H9 (cell line): ENCODE measurements around the gene ACOXL. TPM values are rescaled to one million over a fixed set of nuclear protein-coding genes. Genes with fewer than 3 reads are reported as not detected.

Source experiments
- DNase-seq: peaks from one replicate; pipeline ENCODE4 v3.0.0-alpha.2; 2017
- H2AFZ ChIP-seq: one replicate; pipeline ENCODE4 v1.6.1; 2013; ENCODE audit warnings: mild to moderate bottlenecking, low read length, control low read depth, moderate library complexity
- H2AK5ac ChIP-seq: 2 replicates; pipeline ENCODE4 v1.6.1; 2013; ENCODE audit warnings: low read length, control low read depth, mixed read lengths; ENCODE audit not compliant: insufficient read length
- H2BK120ac ChIP-seq: one replicate; pipeline ENCODE4 v1.6.1; 2013; ENCODE audit warnings: low read depth, mild to moderate bottlenecking, low read length, control low read depth, inconsistent platforms; ENCODE audit not compliant: poor library complexity, severe bottlenecking
- H2BK12ac ChIP-seq: 2 replicates; pipeline ENCODE4 v1.6.1; 2013; ENCODE audit warnings: low read length, control low read depth, mixed read lengths, low read depth; ENCODE audit not compliant: insufficient read length
- H2BK15ac ChIP-seq: 2 replicates; pipeline ENCODE4 v1.6.1; 2013; ENCODE audit warnings: low read depth, low read length, control low read depth
- H2BK20ac ChIP-seq: one replicate; pipeline ENCODE4 v1.6.1; 2013; ENCODE audit warnings: low read depth, mild to moderate bottlenecking, low read length, control low read depth, inconsistent platforms; ENCODE audit not compliant: poor library complexity, severe bottlenecking
- H2BK5ac ChIP-seq: 2 replicates; pipeline ENCODE4 v1.6.1; 2013; ENCODE audit warnings: low read length, control low read depth, mixed read lengths; ENCODE audit not compliant: insufficient read length
- H3K14ac ChIP-seq: 2 replicates; pipeline ENCODE4 v1.6.1; 2013; ENCODE audit warnings: low read length, control low read depth; ENCODE audit not compliant: insufficient read depth
- H3K18ac ChIP-seq: 2 replicates; pipeline ENCODE4 v1.6.1; 2013; ENCODE audit warnings: low read depth, mild to moderate bottlenecking, mixed read lengths, low read length, control low read depth; ENCODE audit not compliant: insufficient read length
- H3K23ac ChIP-seq: 2 replicates; pipeline ENCODE4 v1.6.1; 2013; ENCODE audit warnings: low read length, control low read depth, mixed read lengths, low read depth; ENCODE audit not compliant: insufficient read length
- H3K23me2 ChIP-seq: 2 replicates; pipeline ENCODE4 v1.6.1; 2013; ENCODE audit warnings: low read depth, mild to moderate bottlenecking, mixed read lengths, low read length, control low read depth; ENCODE audit not compliant: insufficient read length, poor library complexity, severe bottlenecking
- H3K27ac ChIP-seq: 2 replicates; pipeline ENCODE4 v1.5.1; 2013; ENCODE audit warnings: low read length, control low read depth, mixed read lengths, low read depth; ENCODE audit not compliant: insufficient read length
- H3K27me3 ChIP-seq: 2 replicates; pipeline ENCODE4 v1.6.1; 2013; ENCODE audit warnings: low read length, control low read depth, inconsistent platforms; ENCODE audit not compliant: insufficient read depth
- H3K4ac ChIP-seq: 2 replicates; pipeline ENCODE4 v1.6.1; 2013; ENCODE audit warnings: low read depth, mild to moderate bottlenecking, control low read depth, inconsistent platforms, low read length, moderate library complexity
- H3K4me1 ChIP-seq: 2 replicates; pipeline ENCODE4 v1.6.1; 2013; ENCODE audit warnings: low read length, control low read depth, inconsistent platforms; ENCODE audit not compliant: insufficient read depth
- H3K4me2 ChIP-seq: 2 replicates; pipeline ENCODE4 v1.6.1; 2013; ENCODE audit warnings: low read length, control low read depth, mixed read lengths; ENCODE audit not compliant: insufficient read length, insufficient read depth
- H3K56ac ChIP-seq: 2 replicates; pipeline ENCODE4 v1.6.1; 2013; ENCODE audit warnings: low read depth, mild to moderate bottlenecking, mixed read lengths, low read length, control low read depth; ENCODE audit not compliant: insufficient read length
- H3K79me1 ChIP-seq: 2 replicates; pipeline ENCODE4 v1.6.1; 2013; ENCODE audit warnings: low read depth, mild to moderate bottlenecking, moderate library complexity, low read length, control low read depth, inconsistent platforms; ENCODE audit not compliant: insufficient read depth, poor library complexity, severe bottlenecking
- H3K79me2 ChIP-seq: 2 replicates; pipeline ENCODE4 v1.6.1; 2013; ENCODE audit warnings: low read length, control low read depth, inconsistent platforms; ENCODE audit not compliant: insufficient read depth
- H3K9ac ChIP-seq: 2 replicates; pipeline ENCODE4 v1.6.1; 2013; ENCODE audit warnings: low read length, control low read depth, mixed read lengths; ENCODE audit not compliant: insufficient read length; ENCODE audit errors: extremely low read depth
- H3K9me3 ChIP-seq: one replicate; pipeline ENCODE4 v1.6.1; 2013; ENCODE audit warnings: low read depth, low read length, inconsistent platforms; ENCODE audit not compliant: control insufficient read depth
- H3T11ph ChIP-seq: one replicate; pipeline ENCODE4 v1.6.1; 2013; ENCODE audit warnings: mild to moderate bottlenecking, low read length, control low read depth, inconsistent platforms
- H4K20me1 ChIP-seq: one replicate; pipeline ENCODE4 v1.6.1; 2013; ENCODE audit not compliant: control insufficient read depth, insufficient read length, insufficient read depth
- H4K5ac ChIP-seq: 2 replicates; pipeline ENCODE4 v1.6.1; 2013; ENCODE audit warnings: low read depth, mild to moderate bottlenecking, mixed read lengths, low read length, control low read depth; ENCODE audit not compliant: insufficient read length
- H4K8ac ChIP-seq: replicated peaks from 2 replicates; pipeline ENCODE4 v1.6.1; 2013; ENCODE audit warnings: low read length, control low read depth, mixed read lengths, low read depth; ENCODE audit not compliant: insufficient read length
- H4K91ac ChIP-seq: 2 replicates; pipeline ENCODE4 v1.6.1; 2013; ENCODE audit warnings: low read depth, mild to moderate bottlenecking, moderate library complexity, mixed read lengths, low read length, control low read depth; ENCODE audit not compliant: insufficient read length
- H3K27ac Mint-ChIP-seq, 3 experiments: 2 replicates in 2 of 3; 3 replicates in 1 of 3; pipeline ENCODE4 v1.8.0; 2020 to 2021; ENCODE audit warnings: mixed read lengths in 3 of 3, mild to moderate bottlenecking in 1 of 3, moderate library complexity in 1 of 3
- H3K27me3 Mint-ChIP-seq: 2 replicates; pipeline ENCODE4 v1.8.0; 2021; ENCODE audit warnings: low read depth, mild to moderate bottlenecking, moderate library complexity, mixed read lengths
- H3K36me3 Mint-ChIP-seq, 3 experiments: 2 replicates in 2 of 3; 3 replicates in 1 of 3; pipeline ENCODE4 v1.8.0; 2020 to 2021; ENCODE audit warnings: low read depth in 3 of 3, mixed read lengths in 3 of 3; ENCODE audit not compliant: insufficient read depth in 1 of 3
- H3K4me1 Mint-ChIP-seq, 2 experiments: 2 replicates each; pipeline ENCODE4 v1.8.0; 2020; ENCODE audit warnings: mixed read lengths in 2 of 2
- H3K4me3 Mint-ChIP-seq, 2 experiments: 2 replicates in 1 of 2; 3 replicates in 1 of 2; pipeline ENCODE4 v1.8.0; 2020 to 2021; ENCODE audit warnings: mild to moderate bottlenecking in 2 of 2, mixed read lengths in 2 of 2, moderate library complexity in 1 of 2
- H3K9me3 Mint-ChIP-seq, 2 experiments: 2 replicates in 1 of 2; 3 replicates in 1 of 2; pipeline ENCODE4 v1.8.0; 2020; ENCODE audit warnings: mild to moderate bottlenecking in 2 of 2, mixed read lengths in 2 of 2, moderate library complexity in 1 of 2
- CTCF ChIP-seq: fragments of 200-600 bp; sonication (generic); conservative IDR thresholded peaks from 3 replicates; pipeline ENCODE4 v1.8.0; 2021; ENCODE audit warnings: antibody characterized with exemption, mild to moderate bottlenecking
- WGBS: extraction: QIAGEN DNeasy Blood & Tissue Kit; methylation state at CpG from one replicate; pipeline ENCODE4 v1.1.7; 2013; ENCODE audit warnings: missing lambda C conversion rate, low lambda C conversion rate, mixed read lengths; ENCODE audit not compliant: insufficient read length; ENCODE audit errors: extremely low coverage; 5-methylcytosine and 5-hydroxymethylcytosine counted together
- total RNA-seq: library from RNA; stranded (reverse); gene quantifications from 2 replicates; pipeline ENCODE4 v1.2.1, GENCODE V29; 2021

ACOXL gene
- total RNA-seq, 1 experiment from 2014 or later, result 37.6 TPM

DNA sequence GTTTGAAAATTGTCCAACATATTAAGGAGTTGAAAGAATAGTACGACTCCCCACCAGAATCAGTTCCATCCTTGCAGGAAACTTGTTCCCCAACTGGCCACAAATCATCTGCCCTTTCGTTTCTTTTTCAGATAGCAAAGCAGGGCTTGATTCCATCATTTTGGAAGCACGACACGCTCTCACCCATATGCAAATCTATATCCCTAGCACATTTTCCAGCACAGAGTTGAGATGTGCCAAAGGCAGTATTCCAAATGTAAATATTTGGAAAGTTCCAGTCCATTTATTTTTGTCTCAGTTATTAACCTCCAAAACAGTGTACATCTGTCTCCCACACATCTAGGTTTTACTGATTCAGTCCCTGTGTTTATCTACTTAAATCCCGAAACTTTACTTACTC, 259.5 kb downstream of the ACOXL start:
- no peak overlapping the region for H3K27ac Mint-ChIP-seq
- no peak for DNase-seq
- H3K14ac ChIP-seq, result no peak overlapping the region
- H4K91ac ChIP-seq, result no peak overlapping the region
- no peaks in the 10 kb centered on the region for H3K79me1 ChIP-seq
- H3K4me1 ChIP-seq, result no peaks in the 10 kb centered on the region; the same call in 1 of the 2 replicates
- no peak overlapping the region for H4K8ac ChIP-seq
- H3K36me3 Mint-ChIP-seq, result peaks cover 10 to 47% (median 24%) of the 10 kb centered on the region in 3 experiments
- H3K18ac ChIP-seq, result no peak overlapping the region
- H3K9me3 ChIP-seq, result no peaks in the 10 kb centered on the region
- H3K4me2 ChIP-seq, result no peak overlapping the region
- no peak overlapping the region for H3K23ac ChIP-seq
- no peaks in the 10 kb centered on the region for H3K79me2 ChIP-seq
- H2AFZ ChIP-seq, result no peak overlapping the region
- no peak overlapping the region for H2BK12ac ChIP-seq
- no peak overlapping the region for H3K56ac ChIP-seq
- peaks cover 2% of the 10 kb centered on the region for H4K20me1 ChIP-seq
- WGBS, result no CpG with 5 or more reads among the region's 5 CpGs
- no peak overlapping the region for H2BK5ac ChIP-seq
- H2BK120ac ChIP-seq, result no peak overlapping the region
- no peaks in the 10 kb centered on the region for H3K27me3 Mint-ChIP-seq
- H3T11ph ChIP-seq, result no peak overlapping the region
- H3K4me1 Mint-ChIP-seq, result peaks cover 8 to 11% of the 10 kb centered on the region in 2 experiments
- H2BK15ac ChIP-seq, result no peak overlapping the region
- no peak overlapping the region for H3K4me3 Mint-ChIP-seq
- no peak overlapping the region for H3K9ac ChIP-seq
- no peak overlapping the region for H4K5ac ChIP-seq
- H2BK20ac ChIP-seq, result no peak overlapping the region
- H3K9me3 Mint-ChIP-seq, result no peaks in the 10 kb centered on the region; a peak in 1 of 5 replicates
- H3K4ac ChIP-seq, result no peak overlapping the region
- no peak overlapping the region for H2AK5ac ChIP-seq
- no peak overlapping the region for H3K27ac ChIP-seq
- H3K27me3 ChIP-seq, result no peaks in the 10 kb centered on the region
- no peak for TF ChIP-seq CTCF
- no peaks in the 10 kb centered on the region for H3K23me2 ChIP-seq
